A549 treated with DMSO at 1 μM for 4 hours (cell line): ENCODE measurements around the gene ZDHHC18. TPM values are rescaled to one million over a fixed set of nuclear protein-coding genes. Genes with fewer than 3 reads are reported as not detected.

ENCODE experiments used
- total RNA-seq: library from RNA; stranded (reverse); fragments of 200-300 nt; extraction: Qiagen RNA extraction; gene quantifications from 5 replicates; pipeline ENCODE4 v1.2.3, GENCODE V29; 2022; ENCODE audit warnings: low read depth

The ZDHHC18 gene
- total RNA-seq = 31.5 to 43.2 TPM (median 39.1 TPM) in 5 replicates

GRCh38 chr1:26826261-26827105, at the start of gene ZDHHC18:
ZDHHC18 (plus strand) TSS chr1:26826688; CDS start chr1:26826805, 117 bp downstream.

GRCh38 chr1:26787706-26788514, 38.6 kb upstream of the ZDHHC18 start, which contains the start of gene PIGV:
PIGV (plus strand) TSS chr1:26787950; CDS start chr1:26790816, 2,866 bp downstream.

DNA sequence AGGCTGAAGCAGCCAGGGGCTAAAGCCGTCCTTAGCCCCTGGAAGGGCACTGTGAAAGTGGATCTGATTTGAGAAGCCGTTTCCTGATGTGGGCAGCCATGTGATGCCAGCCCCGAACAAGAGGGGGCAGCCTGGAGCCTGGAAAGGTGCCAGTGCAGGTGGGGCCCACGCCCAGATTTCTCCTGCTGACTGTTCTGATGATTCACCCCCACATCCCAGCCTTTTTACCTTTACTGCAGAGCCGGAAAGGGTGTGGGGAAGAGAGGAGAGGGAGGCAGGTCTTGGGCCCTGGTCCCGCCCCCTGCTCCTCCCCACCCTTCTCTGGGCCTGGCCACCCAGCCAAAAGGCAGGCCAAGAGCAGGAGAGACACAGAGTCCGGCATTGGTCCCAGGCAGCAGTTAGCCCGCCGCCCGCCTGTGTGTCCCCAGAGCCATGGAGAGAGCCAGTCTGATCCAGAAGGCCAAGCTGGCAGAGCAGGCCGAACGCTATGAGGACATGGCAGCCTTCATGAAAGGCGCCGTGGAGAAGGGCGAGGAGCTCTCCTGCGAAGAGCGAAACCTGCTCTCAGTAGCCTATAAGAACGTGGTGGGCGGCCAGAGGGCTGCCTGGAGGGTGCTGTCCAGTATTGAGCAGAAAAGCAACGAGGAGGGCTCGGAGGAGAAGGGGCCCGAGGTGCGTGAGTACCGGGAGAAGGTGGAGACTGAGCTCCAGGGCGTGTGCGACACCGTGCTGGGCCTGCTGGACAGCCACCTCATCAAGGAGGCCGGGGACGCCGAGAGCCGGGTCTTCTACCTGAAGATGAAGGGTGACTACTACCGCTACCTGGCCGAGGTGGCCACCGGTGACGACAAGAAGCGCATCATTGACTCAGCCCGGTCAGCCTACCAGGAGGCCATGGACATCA, 36.5 kb downstream of the ZDHHC18 start, which contains the start of gene SFN:
Gene SFN (plus strand): TSS at position 369 of the 904 bp plus-strand sequence. CDS start 64 bp downstream, at position 433.

GRCh38 chr1:26889551-26890466, 63.3 kb downstream of the ZDHHC18 start, which contains the start of gene GPN2:
GPN2 (minus strand) TSS chr1:26890283; CDS start chr1:26890096, 187 bp downstream.

DNA sequence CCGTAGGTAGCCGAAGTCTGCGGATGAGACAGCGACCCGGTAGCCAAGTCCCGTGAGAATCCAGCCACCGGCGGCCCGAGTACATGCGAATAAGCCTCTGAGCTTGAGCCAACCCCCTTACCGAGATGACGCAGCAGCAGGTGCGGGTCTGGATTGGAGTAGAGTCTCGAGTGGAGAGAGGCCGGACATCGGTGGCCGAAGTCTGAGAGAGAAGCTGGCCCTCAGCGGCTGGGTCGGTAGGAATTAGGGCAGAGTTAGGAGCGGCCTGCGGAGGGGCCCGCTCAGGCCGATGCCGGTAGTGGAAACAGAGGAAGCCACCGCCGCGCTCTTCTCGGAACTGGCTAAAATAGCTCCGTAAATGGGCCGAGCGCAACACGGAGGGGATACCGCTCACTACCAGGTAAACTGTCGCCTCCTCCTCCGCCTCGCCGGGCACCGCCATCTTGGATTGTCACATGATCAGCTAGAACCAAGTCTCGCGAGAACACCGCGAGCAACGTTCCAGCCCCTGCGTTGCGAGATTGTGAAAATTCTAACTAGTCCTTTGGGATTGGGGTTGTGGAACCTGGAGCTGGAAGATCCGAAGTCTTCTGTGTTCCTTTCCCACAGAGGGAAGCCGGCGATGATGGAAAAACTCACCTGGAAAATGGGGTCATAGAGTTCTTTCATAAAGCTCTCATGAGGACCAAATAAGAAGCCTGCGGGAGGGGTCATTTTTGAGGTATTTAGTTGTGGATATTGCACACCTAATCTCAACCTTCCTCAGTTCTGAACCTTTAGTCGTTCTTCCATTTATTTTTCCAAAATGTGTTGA, 73.7 kb downstream of the ZDHHC18 start, which contains the start of gene GPATCH3:
Gene GPATCH3 (minus strand): TSS at position 467 of the 814 bp plus-strand sequence. CDS start 25 bp downstream, at position 442.

Other genes starting within 250 kb of the ZDHHC18 start
- gene ARID1A, start 130.7 kb upstream of the ZDHHC18 start, total RNA-seq = 31.2 to 35.2 TPM (median 35.0 TPM) in 5 replicates
- gene PIGV, start 38.7 kb upstream of the ZDHHC18 start, total RNA-seq = 4.4 to 7.8 TPM (median 6.9 TPM) in 5 replicates
- 425 to 552 TPM (median 445 TPM) in 5 replicates for gene SFN, start 36.5 kb downstream of the ZDHHC18 start, total RNA-seq
- gene GPN2, start 63.6 kb downstream of the ZDHHC18 start, total RNA-seq = 18.5 to 27.5 TPM (median 25.9 TPM) in 5 replicates
- gene GPATCH3, start 73.8 kb downstream of the ZDHHC18 start, total RNA-seq = 9.2 to 11.7 TPM (median 9.5 TPM) in 5 replicates
- 0.08 to 0.09 TPM in 2 of 5 replicates, not detected in the others for gene NR0B2, start 87.3 kb downstream of the ZDHHC18 start, total RNA-seq
- gene NUDC, start 95.1 kb downstream of the ZDHHC18 start, total RNA-seq = 123 to 147 TPM (median 130 TPM) in 5 replicates
- not detected in 5 replicates for gene KDF1, start 133.8 kb downstream of the ZDHHC18 start, total RNA-seq
- gene TRNP1, start 167.0 kb downstream of the ZDHHC18 start, total RNA-seq = 122 to 199 TPM (median 187 TPM) in 5 replicates
- 0.15 to 0.97 TPM (median 0.72 TPM) in 5 replicates for gene TENT5B, start 186.2 kb downstream of the ZDHHC18 start, total RNA-seq